Measurements from ENCODE around the gene COX11.

The COX11 gene

DNA sequence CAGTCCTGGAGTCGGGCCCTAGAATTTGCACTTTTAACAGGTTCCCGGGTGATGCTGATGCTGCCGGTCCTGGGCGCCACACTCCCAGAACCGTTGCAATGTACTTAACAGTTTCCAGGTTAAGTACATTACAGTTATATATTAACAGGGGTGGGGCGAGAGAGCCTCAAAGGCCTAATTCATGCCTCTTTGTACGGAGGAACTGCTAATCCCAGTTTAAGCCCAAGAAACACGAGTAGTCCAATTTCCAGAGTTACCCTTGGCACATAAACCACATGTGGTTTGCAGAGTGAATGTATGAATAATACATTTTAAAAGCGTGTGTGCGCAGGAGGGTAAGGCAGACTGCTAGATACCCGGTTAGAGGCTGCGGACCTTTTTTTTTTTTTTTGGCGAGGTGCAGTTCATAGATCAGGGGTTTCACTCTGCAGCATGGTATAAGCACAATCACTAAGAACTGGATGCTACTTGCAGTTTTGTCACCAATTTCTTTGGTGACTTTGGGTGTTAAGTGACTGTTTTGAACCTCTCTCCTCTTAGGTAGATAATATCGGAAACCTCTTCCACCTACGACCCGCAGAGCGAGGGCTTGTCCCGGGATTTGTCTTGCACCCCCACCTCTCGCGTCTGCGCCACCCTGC, 713 bp downstream of the COX11 start:
- peak; percentile 54 for DNase-seq (ENCODE audit: low spot score)

- no peak for DNase-seq (ENCODE audit: low spot score)
Observed at GRCh38 chr17:54956791-54957190, 11.7 kb downstream of the COX11 start.

- no peak for DNase-seq (ENCODE audit: low spot score)
Observed at GRCh38 chr17:54951286-54951685, 17.2 kb downstream of the COX11 start.

GRCh38 chr17:54950116-54950515, 18.3 kb downstream of the COX11 start:
- DNase-seq (ENCODE audit: low spot score), result no peak

DNA sequence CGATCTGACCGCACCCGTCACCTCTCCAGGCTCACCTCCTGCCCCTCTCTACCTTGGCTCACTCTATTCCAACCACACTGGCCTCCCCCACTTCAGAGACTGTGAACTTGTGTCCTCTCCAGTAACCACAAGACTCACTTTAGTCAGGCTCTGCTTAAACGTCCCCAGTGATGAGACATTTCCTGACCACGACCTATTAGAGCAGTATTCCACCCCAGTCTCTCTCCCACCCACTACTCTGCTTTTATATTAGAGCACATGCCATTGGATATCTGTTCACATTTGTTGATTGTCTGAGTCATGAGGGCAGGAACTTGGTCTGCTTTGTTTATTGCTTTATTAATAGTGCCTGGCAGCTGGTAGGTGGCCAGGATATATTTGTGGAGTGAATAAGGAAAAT, 20.1 kb downstream of the COX11 start:
- DNase-seq (ENCODE audit: low spot score), result no peak

GRCh38 chr17:54947396-54947795, 21.1 kb downstream of the COX11 start:
- no peak for DNase-seq (ENCODE audit: low spot score)

DNA sequence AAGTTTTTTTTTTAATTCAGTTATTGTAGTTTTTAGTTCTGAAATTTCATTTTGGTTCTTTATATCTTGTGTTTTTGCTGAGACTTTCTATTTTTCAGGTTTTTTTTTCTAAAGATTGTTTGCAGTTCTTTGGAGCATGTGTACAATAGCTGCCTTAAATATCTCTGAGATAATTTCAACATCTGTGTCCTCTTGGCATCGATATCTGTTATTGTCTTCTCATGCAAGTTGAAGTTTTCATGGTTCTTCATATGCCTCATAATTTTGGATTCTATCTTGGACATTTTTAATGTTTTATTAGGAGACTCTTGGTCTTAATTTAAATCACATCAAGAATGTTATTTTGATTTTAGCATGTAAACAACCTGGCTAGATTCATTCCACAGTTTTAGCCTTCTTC, 22.8 kb downstream of the COX11 start:
- no peak for DNase-seq (ENCODE audit: low spot score)

GRCh38 chr17:54945231-54945630, 23.2 kb downstream of the COX11 start:
- DNase-seq (ENCODE audit: low spot score), result no peak

DNA sequence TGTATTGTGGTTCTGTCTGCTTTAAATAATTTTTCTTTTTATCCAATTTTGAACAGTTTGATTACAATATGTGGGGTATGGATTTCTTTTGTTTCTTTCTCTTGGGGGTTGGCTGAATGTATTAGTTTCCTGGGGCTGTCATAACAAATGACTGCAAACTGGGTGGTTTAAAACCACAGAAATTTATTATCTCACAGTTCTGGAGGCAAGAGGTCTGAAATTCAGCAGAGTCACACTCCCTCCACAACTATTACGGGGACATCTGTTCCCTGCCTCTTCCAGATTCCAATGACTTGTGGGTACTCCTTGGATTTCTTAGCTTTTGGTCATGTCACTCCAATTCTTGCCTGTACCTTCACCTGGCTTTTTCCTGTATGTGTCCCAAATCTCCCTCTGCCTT, 23.7 kb downstream of the COX11 start:
- DNase-seq (ENCODE audit: low spot score), result no peak

DNA sequence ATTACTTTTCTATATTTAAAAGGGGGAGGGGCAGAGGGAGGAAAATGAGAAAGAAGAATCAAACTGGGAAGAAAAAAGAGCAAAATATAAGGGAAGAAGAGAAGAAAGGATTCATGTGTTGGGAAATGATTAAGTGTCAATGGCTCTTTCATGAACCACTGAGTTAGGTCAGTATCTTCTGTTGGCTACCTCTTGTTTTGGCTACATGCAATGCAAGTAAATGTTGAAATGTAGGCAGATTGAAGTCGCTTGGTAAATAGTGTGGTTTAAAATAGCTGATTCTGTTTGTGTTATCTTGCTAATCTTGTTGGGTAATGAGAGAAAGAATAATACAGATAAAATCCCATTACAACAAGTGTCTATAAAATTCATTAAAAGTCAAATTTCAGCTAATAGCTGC, 27.2 kb downstream of the COX11 start:
- DNase-seq (ENCODE audit: low spot score), result no peak

GRCh38 chr17:54937426-54937825, 31.0 kb downstream of the COX11 start:
- DNase-seq (ENCODE audit: low spot score), result no peak

DNA sequence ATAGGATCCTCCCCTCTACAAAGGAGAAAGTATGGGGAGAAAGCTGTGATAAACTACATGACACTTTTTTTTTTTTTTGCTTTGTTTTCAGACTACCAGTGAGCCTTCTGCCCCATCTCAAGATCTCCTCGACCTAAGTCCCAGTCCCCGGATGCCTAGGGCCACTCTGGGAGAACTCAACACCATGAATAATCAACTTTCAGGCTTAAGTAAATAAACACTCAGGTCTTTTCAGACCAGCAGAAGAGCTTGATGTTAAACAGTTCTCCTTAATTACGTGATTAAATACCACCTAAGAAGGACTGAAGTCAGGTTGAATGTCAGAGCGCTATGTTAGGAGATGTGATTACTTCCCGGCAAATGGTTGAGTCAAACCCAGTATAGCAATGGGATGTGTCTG, 31.4 kb downstream of the COX11 start:
- no peak for DNase-seq (ENCODE audit: low spot score)

GRCh38 chr17:54935471-54935870, 33.0 kb downstream of the COX11 start:
- DNase-seq (ENCODE audit: low spot score), result no peak

- DNase-seq (ENCODE audit: low spot score), result no peak
Observed at GRCh38 chr17:54933921-54934320, 34.5 kb downstream of the COX11 start.

GRCh38 chr17:54932711-54933110, 35.7 kb downstream of the COX11 start:
- no peak for DNase-seq (ENCODE audit: low spot score)

- no peak for DNase-seq (ENCODE audit: low spot score)
Observed at GRCh38 chr17:54927525-54927924, 40.9 kb downstream of the COX11 start.

DNA sequence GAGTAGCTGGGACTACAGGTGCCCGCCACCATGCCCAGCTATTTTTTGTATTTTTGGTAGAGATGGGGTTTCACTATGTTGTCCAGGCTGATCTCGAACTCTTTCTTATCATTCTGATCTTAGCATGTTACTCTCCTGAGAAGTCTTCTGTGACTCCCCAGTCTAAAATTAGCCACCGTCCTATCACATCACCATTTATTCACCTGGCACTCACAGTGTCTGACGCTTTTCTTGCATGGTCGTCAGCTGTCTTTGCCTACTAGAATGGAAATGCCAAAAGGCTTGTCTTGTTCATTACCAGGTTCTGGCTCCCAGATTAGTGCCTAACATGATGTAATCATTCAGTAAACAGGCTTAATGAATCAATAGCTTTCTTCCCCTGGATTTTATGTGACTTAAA, 44.0 kb downstream of the COX11 start:
- no peak for DNase-seq (ENCODE audit: low spot score)

- no peak for DNase-seq (ENCODE audit: low spot score)
Observed at GRCh38 chr17:54920819-54921218, 47.6 kb downstream of the COX11 start.

GRCh38 chr17:54919425-54919824, 49.0 kb downstream of the COX11 start:
- no peak for DNase-seq (ENCODE audit: low spot score)

DNA sequence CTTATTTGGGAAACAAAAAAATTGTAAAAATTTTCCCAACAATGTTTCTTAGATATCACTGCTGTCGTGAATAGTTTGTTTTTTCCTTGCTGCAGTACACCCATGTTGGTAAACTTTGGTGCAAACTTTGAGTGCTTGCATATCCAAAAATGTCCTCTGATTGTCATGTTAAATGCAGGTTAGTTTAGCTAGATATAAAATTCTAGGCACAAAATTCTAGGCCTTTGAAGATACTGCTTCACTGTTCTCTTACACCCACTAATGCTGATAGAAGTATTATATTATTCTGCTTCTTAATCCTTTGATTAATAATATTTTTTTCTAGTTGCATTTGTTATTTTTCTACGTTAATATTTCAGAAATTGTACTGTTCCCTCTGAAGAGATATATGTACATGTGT, 51.7 kb downstream of the COX11 start:
- DNase-seq (ENCODE audit: low spot score), result no peak
